ENCODE measurements around the gene WDR88. TPM values are rescaled to one million over a fixed set of nuclear protein-coding genes. Genes with fewer than 3 reads are reported as not detected.

The WDR88 gene
- polyA plus RNA-seq, 3 donors: not detected

GRCh38 chr19:33197591-33198000 is 65.7 kb downstream of the WDR88 start:
- peaks cover 15 to 36% of the 10 kb centered on the region in 2 donors for H3K36me3 Mint-ChIP-seq
- Histone ChIP-seq H3K27ac (ENCODE audit: low read depth in 1 of 2, low read length in 2 of 2) (no peak overlapping the region), H3K79me2 (ENCODE audit: insufficient read depth, low read length) (peaks cover 58% of the 10 kb centered on the region), H3K9me3 (replicated peaks in 1 of 2; ENCODE audit: control insufficient read depth in 1 of 2, insufficient read depth in 1 of 2, low read length in 2 of 2) (no peaks in the 10 kb centered on the region), H4K20me1 (ENCODE audit: insufficient read depth, low read length) (peaks cover 17% of the 10 kb centered on the region), H3K4me2 (replicated peaks; ENCODE audit: extremely low read depth, low read length, poor library complexity, severe bottlenecking) (no peak overlapping the region), H2AFZ (ENCODE audit: insufficient read depth, low read depth, low read length, poor library complexity, severe bottlenecking) (no peak overlapping the region), H3K36me3 (replicated peaks in 1 of 2; ENCODE audit: control insufficient read depth in 1 of 2, insufficient read depth in 2 of 2, low read length in 2 of 2) (peaks cover 9 to 32% of the 10 kb centered on the region in 2 donors), H3K4me3 (replicated peaks in 1 of 3; ENCODE audit: low read depth in 2 of 3, low read length in 3 of 3) (no peak overlapping the region), H3K27me3 (ENCODE audit: control insufficient read depth in 2 of 2, insufficient read depth in 2 of 2, low read length in 2 of 2) (no peaks in the 10 kb centered on the region), H3K9ac (ENCODE audit: insufficient read depth, low read length, poor library complexity, severe bottlenecking) (no peak overlapping the region), H3K4me1 (ENCODE audit: control insufficient read depth in 1 of 2, insufficient read depth in 2 of 2, low read length in 2 of 2) (peaks cover 49 to 64% of the 10 kb centered on the region in 2 donors)
- no peak overlapping the region for H3K4me3 Mint-ChIP-seq
- no peak for TF ChIP-seq CTCF (IDR thresholded peaks at IDR 0.05)
- peaks cover 68% of the 10 kb centered on the region for H3K4me1 Mint-ChIP-seq
- WGBS (ENCODE audit: insufficient coverage): 97% methylated on average over 7 of the region's 11 CpGs
- no peak overlapping the region for H3K27ac Mint-ChIP-seq
- intact Hi-C loops (cut with micrococcal nuclease): no loop called here
- peaks cover 7 to 16% (median 8%) of the 10 kb centered on the region in 3 donors for H3K27me3 Mint-ChIP-seq (ENCODE audit: low read depth in 3 of 3)
- no peak for DNase-seq
- peaks cover 0 to 2% (median 0%) of the 10 kb centered on the region in 7 donors for H3K9me3 Mint-ChIP-seq

- no peak for TF ChIP-seq CTCF (IDR thresholded peaks at IDR 0.05)
- intact Hi-C loops (cut with micrococcal nuclease): no loop called here
- Histone ChIP-seq H3K4me2 (replicated peaks; ENCODE audit: extremely low read depth, low read length, poor library complexity, severe bottlenecking) (no peak overlapping the region), H3K27me3 (ENCODE audit: control insufficient read depth in 2 of 2, insufficient read depth in 2 of 2, low read length in 2 of 2) (no peaks in the 10 kb centered on the region), H3K4me3 (replicated peaks in 1 of 3; ENCODE audit: low read depth in 2 of 3, low read length in 3 of 3) (no peak overlapping the region), H2AFZ (ENCODE audit: insufficient read depth, low read depth, low read length, poor library complexity, severe bottlenecking) (no peak overlapping the region), H3K79me2 (ENCODE audit: insufficient read depth, low read length) (peaks cover 58% of the 10 kb centered on the region), H3K9ac (ENCODE audit: insufficient read depth, low read length, poor library complexity, severe bottlenecking) (no peak overlapping the region), H4K20me1 (ENCODE audit: insufficient read depth, low read length) (peaks cover 17% of the 10 kb centered on the region), H3K4me1 (ENCODE audit: control insufficient read depth in 1 of 2, insufficient read depth in 2 of 2, low read length in 2 of 2) (peaks cover 49 to 61% of the 10 kb centered on the region in 2 donors), H3K9me3 (replicated peaks in 1 of 2; ENCODE audit: control insufficient read depth in 1 of 2, insufficient read depth in 1 of 2, low read length in 2 of 2) (no peaks in the 10 kb centered on the region), H3K27ac (ENCODE audit: low read depth in 1 of 2, low read length in 2 of 2) (no peak overlapping the region), H3K36me3 (replicated peaks in 1 of 2; ENCODE audit: control insufficient read depth in 1 of 2, insufficient read depth in 2 of 2, low read length in 2 of 2) (peaks cover 14 to 38% of the 10 kb centered on the region in 2 donors)
- H3K27ac Mint-ChIP-seq: no peak overlapping the region
- no peak overlapping the region for H3K4me3 Mint-ChIP-seq
- H3K27me3 Mint-ChIP-seq (ENCODE audit: low read depth in 3 of 3): peaks cover 2 to 12% (median 6%) of the 10 kb centered on the region in 3 donors
- H3K9me3 Mint-ChIP-seq: peaks cover 0 to 2% (median 0%) of the 10 kb centered on the region in 7 donors
- 94% methylated on average over 4 of the region's 7 CpGs for WGBS (ENCODE audit: insufficient coverage)
- H3K4me1 Mint-ChIP-seq: peaks cover 64% of the 10 kb centered on the region
- peaks cover 21 to 42% of the 10 kb centered on the region in 2 donors for H3K36me3 Mint-ChIP-seq
- no peak for DNase-seq
These were observed 66.3 kb downstream of the WDR88 start for GRCh38 chr19:33198169-33198568.
